ENCODE results near the gene RPTOR.

GRCh38 chr17:80511222-80512180, 33.1 kb upstream of the RPTOR start:
- TF ChIP-seq GATA2 (IDR thresholded peaks at IDR 0.05; ENCODE audit: low read depth, low read length) (no peak), GATA3 (IDR thresholded peaks at IDR 0.05; ENCODE audit: low read depth, low read length) (no peak)
